ENCODE data around the gene EXOC7.

The EXOC7 gene

GRCh38 chr17:76119409-76120371, 16.1 kb upstream of the EXOC7 start:
- no peak for DNase-seq

DNA sequence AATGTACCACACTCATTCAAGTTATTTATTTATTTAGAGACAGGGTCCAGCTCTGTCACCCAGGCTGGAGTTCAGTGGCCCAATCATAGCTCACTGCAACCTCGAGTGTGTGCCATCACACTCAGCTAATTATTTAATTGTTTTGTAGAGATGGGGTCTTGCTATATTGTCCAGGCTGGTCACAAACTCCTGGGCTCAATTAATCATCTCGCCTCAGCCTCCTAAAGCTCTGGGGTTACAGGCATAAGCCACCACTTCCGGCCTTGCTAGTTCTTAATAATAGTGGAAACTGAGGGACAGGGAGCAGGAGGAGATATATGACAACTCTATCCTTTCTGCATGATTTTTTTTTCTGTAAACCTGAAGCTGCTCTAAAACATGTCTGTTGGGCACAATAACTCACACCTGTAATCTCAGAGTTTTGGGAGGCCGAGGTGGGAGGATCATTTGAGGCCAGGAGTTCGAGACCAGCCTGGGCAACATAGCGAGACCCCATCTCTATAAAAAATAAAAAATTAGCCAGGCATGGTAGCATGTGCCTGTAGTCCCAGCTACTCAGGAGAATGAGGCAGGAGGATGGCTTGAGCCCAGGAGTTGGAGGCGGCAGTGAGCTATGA, 11.7 kb upstream of the EXOC7 start:
- no peak for DNase-seq

- DNase-seq: no peak
Observed at GRCh38 chr17:76111956-76112355, 8.4 kb upstream of the EXOC7 start.

- DNase-seq: no peak
Observed at GRCh38 chr17:76107509-76107908, 3.9 kb upstream of the EXOC7 start.

- no peak for DNase-seq
Observed at GRCh38 chr17:76106703-76107102, 3.1 kb upstream of the EXOC7 start.

GRCh38 chr17:76104896-76105231, 1.3 kb upstream of the EXOC7 start:
- no peak for DNase-seq

- DNase-seq: no peak
Observed at GRCh38 chr17:76104140-76104895, 731 bp upstream of the EXOC7 start.

DNA sequence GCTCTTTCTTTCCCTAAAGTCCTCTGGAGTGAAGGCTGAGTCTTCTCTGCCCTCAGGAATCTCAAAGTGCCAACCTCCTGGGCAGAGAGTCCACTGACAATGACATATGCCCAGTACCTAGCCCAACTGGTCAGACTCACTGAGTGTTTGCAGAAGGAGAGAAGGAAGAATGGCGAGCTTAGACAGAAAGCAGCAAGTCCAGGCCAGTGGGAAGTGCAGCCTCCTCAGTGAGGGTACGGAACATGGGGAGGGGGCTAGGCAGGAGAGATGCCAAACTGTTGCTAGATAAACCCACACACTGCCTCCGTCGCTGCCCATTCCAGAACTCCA, 678 bp downstream of the EXOC7 start:
- DNase-seq: no peak

DNA sequence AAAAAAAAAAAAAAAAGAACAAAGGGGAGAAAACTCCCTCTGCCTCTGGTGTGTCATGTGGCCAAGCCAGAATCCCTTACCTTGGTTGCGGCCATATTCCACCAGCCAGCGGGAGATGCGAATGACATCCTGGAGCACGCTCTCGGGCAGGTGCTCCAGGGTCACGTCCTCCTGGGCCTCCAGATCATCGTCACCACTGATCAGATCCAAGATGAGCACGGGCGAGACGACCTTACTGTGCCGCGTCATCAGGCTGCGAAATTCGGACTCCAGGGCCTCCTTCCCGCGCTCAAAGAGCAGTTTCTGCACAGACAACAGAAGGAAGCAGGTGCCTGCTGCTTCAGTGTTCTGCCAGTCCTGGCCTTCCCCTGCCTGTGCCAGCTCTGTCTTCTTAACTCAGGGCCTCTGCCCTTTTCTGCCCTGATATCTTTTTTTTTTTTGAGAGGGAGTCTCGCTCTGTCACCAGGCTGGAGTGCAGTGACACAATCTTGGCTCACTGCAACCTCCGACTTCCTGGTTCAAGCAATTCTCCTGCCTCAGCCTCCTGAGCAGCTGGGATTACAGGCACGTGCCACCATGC, 5.8 kb downstream of the EXOC7 start:
- no peak for DNase-seq

- DNase-seq: no peak
Observed at GRCh38 chr17:76095943-76096342, 7.6 kb downstream of the EXOC7 start.

DNA sequence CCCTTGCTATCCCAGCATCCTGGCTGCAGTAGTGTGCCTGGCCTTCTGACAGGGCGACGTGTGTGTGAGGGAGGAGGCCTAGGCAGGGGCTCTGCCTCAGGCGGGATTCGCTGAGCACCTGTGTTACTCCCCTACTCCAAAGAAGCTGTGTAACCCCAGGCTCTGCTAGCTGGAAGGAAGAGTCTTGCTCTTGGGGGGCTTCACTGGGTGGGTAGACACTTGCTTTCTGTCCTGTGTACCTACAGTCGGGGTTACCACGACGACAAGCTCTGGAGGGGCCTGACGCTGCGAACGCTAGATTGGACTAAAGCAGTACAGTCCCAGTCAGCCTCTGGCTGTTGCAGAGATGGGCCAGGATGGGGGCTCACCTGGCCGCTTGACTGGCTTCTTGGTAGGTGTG, 9.5 kb downstream of the EXOC7 start:
- no peak for DNase-seq

GRCh38 chr17:76092526-76093413, 10.8 kb downstream of the EXOC7 start:
- no peak for DNase-seq

DNA sequence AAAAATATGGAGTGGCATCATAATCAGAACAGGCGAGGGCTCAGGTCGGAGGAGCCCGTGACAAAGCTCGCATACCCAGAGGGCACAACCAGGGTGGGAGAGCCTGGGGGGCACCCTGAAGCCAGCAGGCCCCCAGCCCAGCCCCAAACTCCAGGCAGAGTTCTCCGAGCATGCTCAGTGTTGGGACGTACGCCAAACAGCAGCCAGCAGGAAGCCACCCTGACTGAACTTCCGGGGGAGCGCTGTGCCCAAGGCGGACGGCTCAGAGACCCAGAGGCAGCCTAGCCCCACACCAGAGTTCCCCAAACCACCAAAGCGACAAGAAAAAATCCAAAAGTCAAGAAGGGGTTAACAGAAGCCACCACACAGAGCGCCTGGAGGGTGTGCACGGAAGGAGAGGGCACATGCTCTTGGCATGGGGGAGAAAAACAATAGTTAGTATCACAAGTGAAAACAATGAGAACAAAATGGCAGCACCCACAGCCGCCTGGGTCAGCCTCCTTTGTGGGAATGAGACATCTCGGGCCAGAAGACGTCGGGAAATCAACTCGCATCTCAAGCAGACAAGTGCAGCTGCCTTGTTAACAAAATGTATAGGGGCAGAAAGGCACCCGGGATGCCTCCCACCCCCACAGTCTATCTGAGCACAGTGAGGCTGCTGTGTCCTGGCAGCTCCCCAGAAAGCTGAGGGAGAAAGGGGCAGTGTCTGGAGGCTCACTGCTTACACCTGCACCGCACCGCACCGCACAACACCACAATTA, 11.9 kb downstream of the EXOC7 start:
- no peak for DNase-seq

DNA sequence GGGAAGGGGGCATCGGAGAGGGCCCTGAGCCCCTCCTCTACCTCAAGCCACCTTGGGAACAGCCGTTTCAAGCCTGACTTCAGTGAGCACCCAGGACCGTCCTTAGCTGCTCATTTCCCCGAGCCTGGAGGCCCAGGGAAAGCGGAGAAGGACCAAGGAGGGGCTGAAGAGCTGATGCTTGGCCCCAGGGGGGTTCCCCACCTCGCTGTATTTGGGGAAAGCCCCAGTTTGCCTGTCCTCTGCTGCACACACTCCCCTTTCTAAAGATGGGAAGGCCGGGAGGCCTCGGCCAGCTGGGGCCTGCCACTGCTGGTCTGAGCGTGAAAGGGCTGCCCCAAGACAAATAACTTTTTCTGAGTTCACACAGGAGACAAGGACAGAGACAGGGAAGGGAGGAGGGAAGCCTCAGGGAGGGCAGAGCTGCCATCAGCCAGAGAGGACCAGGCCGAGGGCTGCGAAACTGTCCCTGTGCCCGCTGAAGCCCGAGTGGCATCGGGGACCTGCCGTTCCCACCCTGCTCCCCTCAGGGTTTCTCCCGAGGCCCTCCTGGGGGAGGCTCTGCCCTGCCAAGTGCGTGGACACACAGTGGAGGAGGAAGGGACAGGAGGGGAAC, 13.0 kb downstream of the EXOC7 start:
- DNase-seq: no peak

GRCh38 chr17:76089680-76090516, 13.7 kb downstream of the EXOC7 start:
- DNase-seq: no peak

- DNase-seq: no peak
Observed at GRCh38 chr17:76088868-76089576, 14.6 kb downstream of the EXOC7 start.

DNA sequence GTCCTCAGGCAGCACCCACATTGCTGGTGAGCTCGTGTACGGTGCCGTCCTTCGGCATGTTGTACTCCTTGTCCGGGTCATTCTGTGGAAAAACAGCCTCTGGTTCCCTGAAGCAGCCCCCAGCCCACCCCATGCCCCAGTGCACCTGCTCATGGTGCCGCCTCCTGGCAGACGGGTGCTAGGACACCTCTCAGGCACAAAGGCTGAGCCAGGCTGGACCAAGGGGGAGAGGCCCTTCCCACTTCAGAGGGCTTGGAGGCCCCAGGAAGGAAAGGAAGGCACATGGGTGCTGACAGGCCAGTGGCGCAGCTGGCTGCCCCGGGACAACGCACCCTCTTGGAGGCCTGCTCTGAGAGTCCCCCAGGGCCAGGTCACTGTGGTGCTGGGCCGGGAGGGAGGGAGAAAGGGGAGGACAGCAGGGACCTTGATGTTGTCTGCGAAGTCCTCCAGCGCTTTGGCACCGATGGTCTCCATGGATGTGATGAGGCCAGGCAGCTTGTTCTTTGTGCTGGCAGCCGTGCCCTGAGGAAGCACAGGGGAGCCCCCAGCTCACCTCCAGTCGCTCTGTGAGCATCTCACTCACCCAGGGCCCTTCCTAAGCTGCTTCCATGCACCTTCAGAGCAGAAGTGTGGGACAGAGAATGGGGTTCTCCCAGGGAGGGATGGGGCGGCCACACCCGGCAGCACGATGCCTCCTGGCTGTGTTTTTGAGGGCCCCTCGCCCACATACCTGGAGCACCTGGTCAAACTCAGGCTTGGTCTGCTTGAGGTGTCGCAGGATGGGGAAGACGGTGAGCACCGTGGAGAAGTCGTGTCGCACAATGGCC, 15.3 kb downstream of the EXOC7 start:
- DNase-seq: no peak

- DNase-seq: no peak
Observed at GRCh38 chr17:76087531-76087930, 16.1 kb downstream of the EXOC7 start.

DNA sequence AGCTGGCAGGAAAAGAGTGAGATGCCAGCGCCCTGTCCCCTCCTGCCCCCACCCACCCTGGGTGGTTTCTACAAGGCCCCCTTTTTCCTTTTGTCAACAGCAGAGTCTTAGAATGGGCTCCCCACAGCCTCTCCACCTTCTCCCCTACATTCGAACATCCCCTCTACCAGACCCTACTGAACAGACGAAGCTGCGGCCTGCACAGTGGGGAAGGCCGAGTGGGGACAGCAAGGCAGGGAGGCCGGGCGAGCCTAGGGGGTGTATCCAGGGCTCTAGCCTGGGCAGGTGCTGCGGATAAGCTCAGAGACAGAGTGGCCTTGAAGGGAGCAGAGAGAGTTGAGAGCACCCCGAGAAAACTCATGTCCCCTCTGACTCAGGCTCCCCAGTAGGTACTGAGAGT, 17.2 kb downstream of the EXOC7 start:
- no peak for DNase-seq
